HT1080 (cell line): ENCODE data around the gene BBX. TPM values are rescaled to one million over a fixed set of nuclear protein-coding genes. Genes with fewer than 3 reads are reported as not detected.

ENCODE experiments used
- DNase-seq: peaks from one replicate; pipeline ENCODE4 v3.0.0-alpha.2; 2015; ENCODE audit warnings: low read depth
- total RNA-seq: library from RNA; depleted of rRNA; stranded (reverse); fragments of >200 nt; shearing (Covaris generic); gene quantifications from 2 replicates; pipeline ENCODE4 v1.2.3, GENCODE V29; 2014

The BBX gene
- total RNA-seq, 1 experiment from 2014 or later: 52.6 TPM

DNA sequence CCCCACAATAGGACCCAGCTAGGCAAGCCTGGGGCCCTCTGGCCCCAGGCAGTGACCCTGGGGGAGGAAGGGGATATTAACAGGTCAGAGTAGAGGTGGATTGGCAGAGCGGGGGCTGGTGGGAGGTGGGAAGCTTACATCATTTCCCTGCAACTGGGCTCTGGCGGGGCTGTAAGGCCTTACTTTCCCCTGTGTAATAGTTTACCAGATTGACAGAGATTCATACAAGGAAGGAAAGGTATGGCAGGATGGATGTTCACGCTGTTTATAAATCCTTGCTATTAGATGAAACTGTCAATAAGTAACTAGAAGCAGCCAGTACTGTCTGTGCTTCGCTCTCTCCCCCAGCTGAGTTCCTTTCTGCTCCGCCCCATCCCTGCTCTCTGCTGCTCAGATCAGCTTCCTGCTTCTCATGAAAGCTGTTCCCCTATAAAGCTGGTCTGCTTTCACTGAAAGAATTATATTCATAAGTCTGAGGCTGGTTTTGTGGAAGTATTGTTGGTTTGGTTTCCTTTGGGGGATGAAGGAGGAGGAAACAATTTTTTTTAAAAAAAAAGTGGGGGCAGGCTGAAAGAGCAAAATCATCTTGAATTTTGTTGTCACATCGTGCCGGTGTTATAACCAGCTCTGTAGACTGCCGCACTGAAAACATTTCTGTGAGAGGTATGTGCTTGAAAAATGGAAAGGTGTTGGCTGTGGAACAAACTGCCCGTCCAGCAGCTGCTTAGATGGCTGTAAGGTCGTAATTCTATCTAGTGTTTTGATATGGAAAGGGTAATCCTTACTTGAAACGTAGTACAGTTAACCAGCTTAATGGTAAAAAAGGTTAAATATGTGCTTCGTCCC lies 76.4 kb downstream of the BBX start:
- DNase-seq: peak; percentile 72

DNA sequence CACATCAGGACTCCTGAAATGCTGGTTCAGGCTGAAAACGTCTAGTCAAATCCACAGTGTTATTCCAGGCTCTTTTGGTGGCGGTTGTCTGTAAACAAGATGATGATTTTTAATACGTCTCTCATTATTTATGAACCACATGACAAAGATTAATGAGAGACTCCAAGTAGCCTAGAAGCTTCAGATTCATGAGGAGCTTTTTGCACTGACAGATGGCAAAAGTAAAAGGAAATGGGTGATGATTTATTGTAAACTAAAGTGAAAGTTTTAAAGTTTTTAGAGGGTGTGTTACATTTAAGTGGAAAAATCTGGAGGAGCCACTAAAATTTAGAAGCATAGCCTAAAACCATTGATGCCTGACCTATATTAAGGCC lies 77.0 kb downstream of the BBX start:
- DNase-seq: no peak

DNA sequence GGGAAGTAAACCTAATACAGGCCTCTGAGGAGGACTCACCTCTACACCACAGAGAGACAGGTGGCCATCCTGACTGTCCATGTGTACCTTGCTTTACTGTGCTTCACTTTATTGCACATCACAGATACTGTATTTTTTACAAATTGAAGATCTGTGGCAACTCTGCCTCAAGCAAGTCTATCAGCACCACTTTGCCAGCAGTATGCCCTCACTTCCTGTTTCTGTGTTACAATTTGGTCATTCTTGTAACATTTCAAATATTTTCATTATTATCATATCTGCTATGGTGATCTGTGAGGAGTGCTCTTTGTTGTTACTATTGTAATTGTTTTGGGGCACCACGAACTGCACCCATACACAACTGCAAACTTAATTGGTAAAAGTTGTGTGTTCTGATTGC lies 78.0 kb downstream of the BBX start:
- DNase-seq: no peak

DNA sequence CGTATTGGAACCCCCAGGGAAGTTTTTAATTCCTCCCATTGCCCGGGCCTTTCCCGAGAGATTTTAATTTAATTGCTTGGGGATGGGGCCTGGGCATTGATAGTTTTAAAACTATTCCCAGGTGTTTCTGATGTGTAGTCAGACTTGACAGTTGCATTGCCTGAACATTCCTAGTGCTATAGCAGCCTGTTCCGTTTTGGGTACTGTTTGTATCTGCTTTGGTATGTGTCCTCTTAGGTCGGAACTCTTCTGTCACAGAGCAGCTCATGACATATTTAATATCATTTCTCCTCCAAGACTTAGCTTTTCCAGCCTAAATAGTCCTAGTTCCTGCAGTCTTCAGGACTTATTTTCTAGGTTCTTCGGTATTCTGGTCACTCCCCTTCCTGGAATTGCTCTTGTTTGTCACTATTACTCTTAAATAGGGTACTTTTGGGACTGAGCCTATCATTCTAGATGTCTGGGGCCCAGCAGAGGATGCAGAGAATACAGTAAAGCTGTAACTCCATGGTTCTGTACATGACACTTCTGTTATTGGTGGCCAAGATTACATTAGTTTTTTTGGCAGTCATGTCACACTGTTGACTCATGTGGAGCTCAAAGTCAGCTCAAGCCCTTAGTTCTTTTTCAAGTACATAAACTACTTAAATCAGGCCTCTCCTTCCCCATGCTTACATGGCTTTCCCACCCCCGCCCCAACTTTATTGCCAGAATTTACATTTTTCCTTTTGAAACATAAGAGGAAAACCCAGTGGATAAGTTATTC lies 81.5 kb downstream of the BBX start:
- DNase-seq: peak; percentile 15

DNA sequence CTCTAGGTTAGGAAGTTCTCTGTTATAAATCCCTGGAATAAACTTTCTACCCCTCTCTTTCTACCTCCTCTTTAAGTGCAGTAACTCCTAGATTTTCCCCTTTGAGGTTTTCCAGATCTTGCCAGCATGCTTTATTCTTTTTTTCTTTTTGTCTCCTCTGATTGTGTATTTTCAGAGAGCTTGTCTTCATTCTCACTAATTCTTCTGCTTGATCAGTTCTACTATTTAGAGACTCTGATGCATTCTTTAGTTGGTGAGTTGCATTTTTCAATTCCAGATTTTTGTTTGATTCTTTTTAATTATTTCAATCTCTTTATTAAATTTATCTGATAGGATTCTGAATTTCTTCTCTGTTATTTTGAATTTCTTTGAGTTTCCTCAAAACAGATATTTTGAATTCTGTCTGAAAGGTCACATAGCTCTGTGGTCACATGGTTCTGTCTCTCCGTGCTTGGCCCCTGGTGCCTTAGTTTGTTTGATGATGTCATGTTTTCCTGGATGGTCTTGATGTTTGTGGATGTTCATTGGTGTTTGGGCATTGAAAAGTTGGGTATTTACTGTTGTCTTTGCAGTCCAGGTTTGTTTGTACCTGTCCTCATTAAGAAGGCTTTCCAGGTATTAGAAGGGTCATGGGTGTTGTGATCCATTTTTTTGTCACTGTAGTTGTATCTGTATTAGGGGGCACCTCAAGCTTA lies 89.2 kb downstream of the BBX start:
- DNase-seq: no peak

DNA sequence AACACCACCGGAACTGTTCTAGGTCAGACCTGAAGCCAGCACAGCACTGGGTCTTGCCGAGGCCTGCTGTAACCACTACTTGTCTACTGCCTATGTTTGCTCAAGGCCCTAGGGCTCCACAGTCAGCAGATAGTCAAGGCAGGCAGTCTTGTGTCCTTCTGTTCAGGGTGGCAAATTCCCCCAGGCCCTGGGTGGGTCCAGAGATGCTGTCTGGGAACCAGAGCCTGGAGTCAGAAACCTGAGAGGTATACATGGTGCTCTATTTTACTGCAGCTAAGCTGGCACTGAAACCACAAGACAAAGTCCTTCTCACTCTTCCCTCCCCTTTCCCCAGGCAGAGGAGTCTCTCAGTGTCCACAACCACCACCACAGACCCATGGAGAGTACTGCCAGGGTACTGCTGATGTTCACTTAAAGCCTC lies 89.9 kb downstream of the BBX start:
- no peak for DNase-seq

DNA sequence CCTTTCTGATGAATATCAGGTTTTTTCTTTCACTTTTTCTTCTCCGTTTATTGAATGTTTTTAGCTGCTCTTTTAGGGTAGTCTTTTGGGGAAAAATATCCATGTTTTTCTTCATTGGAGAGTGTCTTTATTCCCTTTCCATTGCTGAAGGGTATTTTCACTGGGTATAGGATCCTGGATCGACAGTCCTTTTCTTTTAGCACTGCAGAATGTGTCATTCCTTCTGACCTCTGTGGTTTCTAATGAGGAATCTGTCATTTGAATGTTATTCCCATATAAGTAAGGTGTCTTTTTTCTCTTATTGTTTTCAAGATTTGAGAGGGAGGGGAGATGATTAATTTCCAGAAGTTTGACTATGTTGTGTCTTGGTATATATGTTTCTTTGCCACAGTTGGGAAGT lies 96.8 kb downstream of the BBX start:
- peak; percentile 75 for DNase-seq

DNA sequence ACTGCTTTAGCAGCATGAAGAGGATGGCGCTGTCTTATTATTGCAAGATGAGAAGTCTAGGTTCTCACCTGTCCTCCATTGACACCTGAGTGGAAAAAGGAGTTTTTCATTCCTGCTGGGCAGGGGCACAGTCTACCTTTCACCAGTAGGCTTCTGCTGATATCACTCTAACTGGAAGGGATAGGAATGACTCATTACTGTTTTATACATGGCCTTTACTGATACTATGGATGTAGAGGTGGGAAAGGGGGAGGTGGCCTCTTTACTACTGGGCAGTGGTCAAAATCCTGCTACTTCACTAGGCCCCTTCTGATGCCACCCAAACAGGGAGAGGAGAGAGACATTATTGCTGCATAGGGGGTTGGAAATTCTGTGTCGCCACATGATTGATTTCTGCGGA lies 97.8 kb downstream of the BBX start:
- peak; percentile 37 for DNase-seq

DNA sequence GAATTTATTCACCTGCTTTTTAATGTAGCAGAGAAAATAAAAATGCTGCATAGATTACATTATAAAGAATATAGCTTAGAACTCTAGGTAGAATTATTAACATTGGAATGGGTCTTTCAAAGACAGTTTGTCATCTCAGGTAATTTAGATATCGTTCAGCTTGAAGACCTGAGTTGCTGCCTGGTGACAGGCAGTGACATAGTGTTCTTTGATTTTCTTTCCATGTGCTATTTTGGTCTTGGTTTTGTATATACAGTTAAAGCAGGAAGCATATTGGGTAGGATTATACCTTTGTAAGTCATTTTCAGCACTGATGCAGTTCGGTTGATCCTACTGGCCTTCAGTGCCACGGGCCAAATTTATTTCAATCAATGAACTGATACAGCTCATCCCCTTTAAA lies 98.7 kb downstream of the BBX start:
- no peak for DNase-seq

DNA sequence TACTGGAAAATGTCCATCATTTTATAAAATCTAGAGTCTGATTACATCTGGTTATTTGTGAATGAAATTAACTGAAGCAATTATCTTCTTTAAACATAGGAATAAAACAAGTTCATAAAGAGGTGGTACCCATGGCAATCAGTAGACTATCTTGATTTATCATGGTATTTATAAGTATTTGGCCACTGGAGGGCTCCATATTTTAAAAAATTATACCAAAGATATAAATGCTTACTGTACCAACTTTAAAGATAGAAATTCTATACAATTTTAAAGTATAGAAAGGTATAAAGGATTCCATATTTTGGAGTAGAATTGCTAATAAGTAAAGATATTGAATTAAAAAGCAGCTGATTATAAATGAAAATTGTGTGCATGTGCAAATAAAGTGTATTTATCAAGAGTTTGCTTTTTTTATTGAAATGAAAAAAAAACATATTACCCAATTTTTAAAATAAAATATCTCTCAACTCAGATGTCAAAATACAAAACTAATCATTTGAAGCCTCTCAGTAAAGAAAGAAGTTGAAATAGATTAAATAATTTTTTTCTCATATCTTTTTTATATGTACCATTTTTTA lies 105.3 kb downstream of the BBX start:
- DNase-seq: no peak

DNA sequence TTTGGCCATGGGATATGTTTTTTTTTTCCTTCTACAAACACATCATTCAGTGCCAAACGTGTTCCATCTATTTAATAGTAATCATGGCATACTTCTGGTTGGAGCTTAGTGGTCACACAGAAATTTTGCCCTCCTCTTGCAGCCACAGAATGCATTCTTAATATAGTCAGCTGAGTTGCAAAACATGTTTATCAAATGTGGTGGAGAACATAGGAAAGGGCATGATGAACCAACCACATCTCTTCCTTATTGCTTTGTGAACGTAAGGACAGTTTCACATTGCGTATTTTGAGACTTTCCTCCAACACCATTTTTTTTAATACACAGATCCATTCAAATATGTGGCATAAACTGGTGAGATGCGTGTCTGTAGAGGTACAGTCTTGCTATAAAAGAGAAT lies 106.8 kb downstream of the BBX start:
- DNase-seq: no peak

DNA sequence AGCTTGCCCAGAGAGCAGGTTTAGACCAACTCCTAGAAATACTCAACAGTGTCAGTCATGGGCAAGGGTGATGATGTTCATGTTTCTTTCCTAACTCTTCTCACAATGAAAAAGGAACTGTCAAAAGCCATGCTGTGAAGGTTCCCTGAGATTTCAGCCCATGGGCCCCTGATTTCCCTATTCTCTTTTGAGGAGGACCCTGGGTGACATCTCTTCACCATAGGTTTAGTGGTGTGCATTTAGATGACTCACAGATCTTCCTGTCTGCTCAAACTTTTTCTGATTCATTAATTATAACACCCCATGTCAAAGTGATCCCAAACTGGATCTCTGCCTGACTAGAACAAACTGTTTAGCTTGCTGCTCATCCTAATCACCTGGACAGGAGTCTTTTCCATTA lies 108.0 kb downstream of the BBX start:
- peak; percentile 48 for DNase-seq

DNA sequence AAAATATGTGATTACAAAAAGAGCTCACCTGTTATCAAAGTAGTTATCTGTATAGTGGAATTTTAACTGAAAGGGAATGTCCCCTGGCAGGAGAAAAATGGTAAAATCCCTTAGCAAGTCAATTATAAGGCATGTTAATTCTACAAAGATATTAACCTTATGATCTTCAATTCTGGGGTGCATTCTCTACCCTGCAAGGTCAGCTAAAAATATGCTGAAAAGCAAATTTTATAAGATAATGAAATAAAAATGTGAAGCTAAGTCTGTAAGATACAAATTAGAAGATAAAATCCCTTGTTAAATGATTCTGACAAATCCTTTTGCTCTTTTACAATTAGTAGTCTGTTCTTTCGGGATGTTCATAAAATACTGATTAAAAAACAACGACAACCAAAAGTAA lies 109.8 kb downstream of the BBX start:
- DNase-seq: no peak

DNA sequence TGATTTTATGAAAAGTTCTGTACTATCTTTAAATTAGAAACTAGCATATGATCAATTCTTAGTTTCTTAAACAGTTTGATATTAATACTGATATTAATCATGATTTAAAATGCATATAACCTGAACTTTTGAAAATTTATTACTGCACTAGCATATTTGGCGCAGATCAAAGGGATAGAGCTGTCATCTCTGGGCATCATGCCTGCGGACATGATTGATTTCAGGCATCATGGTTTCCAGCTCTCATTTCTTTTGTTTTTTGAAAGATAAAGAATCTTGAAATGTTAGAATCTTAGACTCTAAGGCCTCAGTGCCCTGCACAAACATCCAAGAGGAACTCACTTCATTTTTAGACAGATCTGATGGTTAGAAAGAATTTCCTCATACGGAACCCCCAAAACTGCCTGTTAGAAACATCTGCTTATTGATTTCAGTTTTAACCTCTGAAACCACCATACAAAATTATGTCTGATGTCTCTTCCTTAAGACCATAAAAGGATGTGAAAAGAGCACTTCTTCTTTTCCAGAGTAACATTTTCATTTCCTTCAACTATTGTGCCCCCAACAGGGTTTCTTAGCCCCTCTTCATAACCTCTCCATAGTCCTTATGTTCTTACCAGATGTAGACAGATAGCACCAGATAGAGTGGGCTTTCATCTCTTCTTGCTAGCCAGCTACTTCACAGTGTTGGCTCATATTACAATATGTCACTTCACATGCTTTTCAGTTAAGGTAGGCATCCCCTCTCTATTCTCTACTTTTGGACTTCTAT lies 110.8 kb downstream of the BBX start:
- no peak for DNase-seq

DNA sequence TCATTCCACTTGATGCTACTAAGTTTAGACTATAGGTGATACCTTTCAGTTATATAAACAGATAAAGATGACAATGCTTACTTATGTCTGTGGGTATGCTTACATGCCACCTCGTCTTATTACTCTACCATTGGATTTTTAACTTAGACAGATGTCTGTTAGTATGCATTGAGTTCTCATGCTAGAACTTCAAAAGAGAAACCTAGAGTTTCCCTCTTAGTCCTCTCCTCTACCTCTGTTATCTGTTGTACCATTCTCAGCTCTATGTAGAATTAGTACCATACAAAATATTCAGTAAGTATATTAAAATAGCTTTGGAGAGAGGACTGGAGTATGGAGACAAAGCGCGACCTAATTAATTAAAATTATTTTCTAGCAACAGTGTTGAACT lies 111.3 kb downstream of the BBX start:
- no peak for DNase-seq

DNA sequence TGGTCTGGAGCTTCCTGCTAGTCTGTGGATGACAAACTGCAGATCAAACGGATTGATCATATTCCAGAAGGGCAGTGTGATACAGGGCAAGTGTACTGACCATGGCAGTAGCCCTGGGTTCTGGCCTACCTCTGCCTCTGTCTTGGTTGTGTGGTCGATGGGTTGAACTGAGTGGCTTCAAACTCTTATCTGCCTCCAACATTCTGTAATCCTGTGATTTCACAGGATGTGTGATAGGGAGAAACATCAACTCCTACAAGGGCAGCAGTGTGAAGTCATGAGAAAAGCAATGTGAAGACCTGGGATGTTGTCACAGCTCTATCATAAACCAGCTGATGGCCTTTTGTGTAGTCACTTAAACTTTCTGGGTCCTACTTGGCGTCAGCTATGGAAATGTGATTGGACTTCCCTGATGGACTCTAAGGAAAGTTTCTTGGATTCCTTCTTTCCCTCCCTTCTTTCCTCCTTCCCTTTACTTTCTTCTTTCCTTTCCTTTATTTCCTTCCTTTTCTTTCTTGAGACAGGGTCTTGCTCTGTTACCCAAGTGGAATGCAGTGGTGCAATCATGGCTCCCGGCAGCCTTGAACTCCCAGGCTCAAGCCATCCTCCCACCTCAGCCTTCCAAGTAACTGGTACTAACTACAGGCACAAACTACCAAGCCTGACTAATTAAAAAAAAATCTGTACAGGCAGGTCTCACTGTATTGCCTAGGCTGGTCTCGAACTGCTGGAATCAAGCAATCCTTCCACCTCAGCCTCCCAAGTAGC lies 114.8 kb downstream of the BBX start:
- DNase-seq: no peak

DNA sequence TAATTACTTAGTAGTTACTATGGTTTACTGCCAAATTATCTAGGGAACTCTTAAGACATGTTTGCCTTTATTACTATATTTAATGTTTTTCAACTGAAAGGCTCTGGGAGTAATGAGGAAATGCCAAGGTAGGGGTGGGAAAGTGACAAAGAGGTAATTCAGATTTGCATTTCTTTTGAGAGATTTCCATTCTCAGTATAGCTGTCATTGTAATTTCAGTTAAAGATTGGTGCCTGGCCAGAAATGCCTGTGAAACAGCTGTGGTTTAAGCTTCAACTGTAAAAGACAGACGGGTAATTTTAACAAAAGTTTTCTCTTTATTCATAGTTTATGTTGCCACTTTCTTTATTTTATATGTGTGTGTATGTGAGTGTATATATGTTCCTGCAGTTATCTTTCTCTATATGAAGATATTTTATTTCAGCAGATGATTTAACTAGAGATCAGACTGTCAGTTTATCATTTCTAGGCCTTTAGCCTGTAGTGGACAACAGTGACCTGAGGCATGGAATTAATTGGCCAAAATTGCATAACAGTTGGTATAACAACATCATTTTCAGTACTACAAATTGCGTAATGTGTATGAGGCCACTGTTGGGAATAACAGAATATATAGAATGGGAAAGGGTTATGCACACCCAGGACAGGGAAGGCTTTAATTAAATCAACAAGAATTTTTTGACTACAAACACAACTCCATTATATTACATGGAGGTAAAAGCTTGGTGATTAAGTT lies 119.0 kb downstream of the BBX start:
- no peak for DNase-seq

DNA sequence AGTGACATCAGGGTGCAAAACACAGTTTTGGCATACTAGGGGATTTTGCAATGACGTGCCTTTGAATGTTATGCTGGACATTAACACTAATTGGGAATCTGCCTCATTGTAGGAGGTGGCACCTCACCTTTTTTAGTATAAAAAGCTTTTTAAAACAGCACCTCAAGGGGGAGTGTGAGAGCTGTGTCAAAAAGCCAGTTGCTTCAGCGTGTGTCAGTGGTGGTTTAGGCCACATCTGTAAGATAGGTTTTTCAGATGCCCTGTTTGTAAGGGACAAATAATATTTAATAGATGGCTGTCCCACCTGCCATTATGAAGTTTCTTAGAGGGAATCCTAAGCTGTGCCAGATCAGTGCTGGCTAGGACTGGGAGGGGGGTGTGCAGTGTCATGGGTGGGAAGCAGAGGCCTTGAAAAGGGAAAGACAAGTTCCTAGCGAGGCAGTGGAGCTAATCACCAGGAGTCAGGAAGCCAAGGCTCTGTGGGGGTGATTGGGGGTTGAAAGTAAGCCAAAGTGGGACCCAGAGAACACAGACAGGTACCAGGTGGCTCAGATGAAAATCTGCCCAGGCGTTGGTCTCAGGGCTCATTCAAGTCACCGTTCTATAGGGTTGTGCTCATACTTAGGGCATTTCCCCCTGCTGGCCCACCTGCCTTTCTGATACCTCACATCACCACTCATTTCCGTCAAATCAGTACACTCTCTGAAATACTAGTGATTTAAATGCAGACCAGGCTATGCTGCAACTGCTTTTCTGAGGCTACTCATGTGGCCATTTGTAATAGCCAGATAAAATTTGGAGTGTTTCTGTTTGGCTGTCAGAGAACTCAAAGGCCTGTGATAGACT lies 120.5 kb downstream of the BBX start:
- DNase-seq: no peak

DNA sequence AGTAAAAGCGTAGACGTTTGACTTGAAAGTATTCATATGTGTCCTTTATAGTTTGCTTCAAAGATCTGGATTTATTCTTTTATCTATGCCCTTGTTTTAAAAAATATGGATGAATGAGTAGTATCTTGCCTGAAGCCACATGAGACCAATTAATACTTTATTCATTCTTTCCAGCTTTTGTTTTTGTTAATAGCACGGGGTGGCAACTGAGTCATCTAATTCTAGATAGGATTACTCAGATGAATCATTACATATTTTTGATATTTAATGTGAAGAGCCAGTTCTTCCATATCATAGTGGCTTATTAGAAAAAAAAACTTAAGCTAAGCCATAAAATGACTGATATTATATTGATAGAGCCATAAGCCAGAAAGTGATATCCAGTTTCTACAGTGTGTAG lies 121.9 kb downstream of the BBX start:
- no peak for DNase-seq
